Activated T-helper 9 cell treated with anti-CD3 and anti-CD28 coated beads, Interleukin-2, amount 50 U/mL, for 16 hours (primary cell): ENCODE measurements around the gene APBA3.
A peak's percentile ranks its signal among the peaks of the same experiment; 100 is the strongest.

ENCODE experiments used
- DNase-seq: peaks from one replicate; pipeline ENCODE4 v3.0.0-alpha.2; 2020; ENCODE audit warnings: low read depth

APBA3 gene

GRCh38 chr19:3785938-3786824, 24.7 kb upstream of the APBA3 start, which contains the start of gene MATK:
TSS of gene MATK (minus strand) at chr19:3786381. CDS start at chr19:3785135, 1,246 bp downstream.
- no peak for DNase-seq

GRCh38 chr19:3785451-3785937, 24.0 kb upstream of the APBA3 start:
- DNase-seq, result no peak

DNA sequence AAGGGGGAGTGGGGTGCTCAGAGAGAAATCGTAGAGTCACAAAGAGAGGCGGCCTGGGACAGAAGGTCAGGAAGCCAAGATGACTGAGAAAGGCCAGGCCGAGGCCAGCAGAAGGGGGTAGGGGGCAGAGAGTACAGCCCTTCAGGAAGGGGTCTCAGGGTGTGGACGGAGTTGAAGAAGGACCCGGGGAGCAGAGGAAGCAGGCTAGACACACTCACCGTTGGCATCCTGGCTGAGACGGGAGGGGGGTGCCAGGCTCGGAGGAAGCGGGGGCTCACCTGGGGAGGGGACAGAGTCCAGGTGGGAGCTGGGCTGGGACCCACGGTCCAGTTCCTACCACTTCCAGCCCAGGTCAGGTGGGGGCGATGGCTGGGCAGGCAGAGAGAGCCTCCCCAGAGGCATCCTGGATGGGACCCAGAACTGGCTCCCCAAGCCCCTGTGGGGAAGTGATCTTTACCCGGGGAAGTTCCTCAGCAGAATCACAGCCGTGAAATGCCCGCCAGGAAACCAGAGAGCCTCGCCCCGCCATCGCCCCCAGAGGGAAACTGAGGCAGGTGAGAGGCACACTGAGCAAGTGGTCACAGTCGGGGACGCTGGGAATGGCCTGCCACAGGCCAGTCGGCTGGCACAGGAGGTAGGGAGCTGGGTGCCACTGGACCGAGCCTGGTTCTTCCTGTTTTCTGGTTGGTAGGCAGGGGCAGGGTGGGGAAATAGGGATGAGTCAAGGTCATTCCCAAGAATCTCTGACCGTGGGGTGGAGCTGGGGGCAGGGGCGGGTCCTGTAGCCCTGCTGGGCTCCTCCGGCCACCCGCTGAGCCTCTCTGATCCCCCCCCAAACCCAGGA, 23.3 kb upstream of the APBA3 start:
- no peak for DNase-seq

- peak; percentile 20 for DNase-seq
Measured at GRCh38 chr19:3783660-3784584, 22.4 kb upstream of the APBA3 start.

DNA sequence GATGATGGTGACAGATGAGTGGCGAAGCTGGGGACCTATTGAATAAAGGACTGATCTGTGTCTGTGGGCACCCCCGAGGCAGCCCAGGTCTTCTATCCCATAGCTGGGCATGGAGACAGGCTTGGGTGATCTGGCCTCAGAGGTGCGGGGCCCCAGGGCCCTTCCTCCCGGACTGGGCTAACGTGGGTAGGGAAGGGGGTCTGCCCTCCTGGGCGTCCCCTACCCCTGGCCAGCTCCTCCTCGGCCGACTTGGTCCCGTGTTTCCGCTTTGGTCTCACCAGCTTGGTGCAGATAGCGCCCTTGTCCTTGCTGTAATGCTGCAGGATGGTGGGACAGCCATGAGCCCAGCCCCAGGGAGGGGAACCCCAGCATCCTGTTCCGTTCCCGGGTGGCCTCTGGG, 21.4 kb upstream of the APBA3 start:
- no peak for DNase-seq

GRCh38 chr19:3782330-3782729, 20.8 kb upstream of the APBA3 start:
- no peak for DNase-seq

DNA sequence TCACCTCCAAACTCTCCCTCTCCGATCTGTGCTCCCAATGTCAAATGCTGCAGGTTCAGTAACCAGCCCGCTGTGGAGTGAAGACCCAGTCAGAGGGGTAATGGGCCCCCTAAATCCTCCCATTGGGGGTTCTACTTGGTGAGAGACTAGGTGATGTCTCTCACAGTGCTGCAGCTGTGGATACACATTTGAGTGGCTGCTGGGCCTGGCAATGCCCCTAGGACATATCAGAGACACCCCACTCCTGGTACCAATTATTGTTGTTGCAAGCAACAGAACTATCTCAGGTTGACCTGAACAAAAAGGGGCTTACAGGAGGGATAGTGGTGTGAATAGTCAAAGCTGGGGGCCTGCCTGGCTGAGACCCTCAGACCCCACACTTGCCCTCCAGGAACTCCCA, 20.1 kb upstream of the APBA3 start:
- no peak for DNase-seq

DNA sequence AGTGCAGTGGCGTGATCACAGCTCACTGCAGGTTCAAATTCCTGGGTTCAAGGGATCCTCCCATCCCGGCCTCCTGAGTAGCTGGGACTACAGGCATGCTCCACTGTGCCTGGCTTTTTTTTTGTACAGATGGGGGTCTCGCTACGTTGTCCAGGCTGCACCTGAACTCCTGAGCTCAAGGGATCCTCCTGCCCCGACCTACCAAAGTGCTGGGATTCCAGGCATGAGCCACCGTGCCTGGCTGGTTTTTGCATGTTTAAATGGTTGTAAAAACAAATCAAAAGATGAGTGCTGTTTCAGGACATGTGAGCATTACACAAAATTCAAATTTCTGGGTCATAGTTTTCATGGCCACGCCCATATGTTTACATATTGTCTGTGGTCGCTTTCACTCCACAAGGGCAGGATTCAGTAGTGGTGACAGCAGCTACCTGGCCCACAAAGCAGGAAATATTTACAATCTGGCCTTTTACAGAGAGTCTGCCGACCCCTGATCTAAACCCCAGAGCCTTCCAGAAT, 19.4 kb upstream of the APBA3 start:
- DNase-seq, result no peak

GRCh38 chr19:3778899-3779723, 17.6 kb upstream of the APBA3 start:
- DNase-seq, result no peak

GRCh38 chr19:3778104-3778867, 16.8 kb upstream of the APBA3 start:
- no peak for DNase-seq

DNA sequence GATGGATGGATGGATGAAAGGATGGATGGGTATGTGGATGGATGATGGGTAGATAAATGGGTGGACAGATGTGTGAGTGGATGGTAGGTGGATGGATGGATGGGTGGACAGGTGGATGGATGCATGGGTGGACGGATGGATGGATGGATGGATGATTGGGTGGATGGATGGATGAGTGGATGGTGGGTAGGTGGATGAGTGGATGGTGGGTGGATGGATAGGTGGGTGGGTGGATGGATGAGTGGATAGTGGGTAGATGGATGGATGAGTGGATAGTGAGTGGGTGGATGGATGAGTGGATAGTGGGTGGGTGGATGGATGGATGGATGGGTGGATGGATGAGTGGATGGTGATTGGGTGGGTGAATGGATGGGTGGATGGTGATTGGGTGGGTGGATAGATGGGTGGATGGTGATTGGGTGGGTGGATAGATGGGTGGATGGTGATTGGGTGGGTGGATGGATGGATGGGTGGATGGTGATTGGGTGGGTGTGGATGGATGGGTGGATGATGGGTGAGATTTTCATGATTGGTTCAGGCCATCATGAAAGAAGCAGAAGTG, 15.1 kb upstream of the APBA3 start:
- no peak for DNase-seq

- no peak for DNase-seq
Measured at GRCh38 chr19:3775831-3776230, 14.3 kb upstream of the APBA3 start.

DNA sequence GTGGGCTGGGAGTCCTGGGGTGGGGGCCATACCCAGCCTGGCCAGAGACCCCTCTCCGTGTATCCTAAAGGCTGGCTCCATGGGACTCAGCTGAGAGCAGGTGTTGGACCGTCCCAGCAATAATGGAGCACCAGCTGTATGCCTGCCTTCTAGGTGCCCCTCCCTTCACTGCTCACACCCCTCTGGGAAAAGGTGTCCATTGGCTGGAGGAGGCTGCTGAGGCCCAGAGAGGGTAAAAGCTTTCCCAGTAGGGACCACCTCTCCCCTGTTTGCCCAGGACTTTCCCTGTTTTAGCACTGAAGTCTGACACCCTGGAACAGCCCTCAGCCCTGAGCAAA, 13.9 kb upstream of the APBA3 start:
- no peak for DNase-seq

- DNase-seq, result no peak
Measured at GRCh38 chr19:3774621-3775373, 13.3 kb upstream of the APBA3 start.

DNA sequence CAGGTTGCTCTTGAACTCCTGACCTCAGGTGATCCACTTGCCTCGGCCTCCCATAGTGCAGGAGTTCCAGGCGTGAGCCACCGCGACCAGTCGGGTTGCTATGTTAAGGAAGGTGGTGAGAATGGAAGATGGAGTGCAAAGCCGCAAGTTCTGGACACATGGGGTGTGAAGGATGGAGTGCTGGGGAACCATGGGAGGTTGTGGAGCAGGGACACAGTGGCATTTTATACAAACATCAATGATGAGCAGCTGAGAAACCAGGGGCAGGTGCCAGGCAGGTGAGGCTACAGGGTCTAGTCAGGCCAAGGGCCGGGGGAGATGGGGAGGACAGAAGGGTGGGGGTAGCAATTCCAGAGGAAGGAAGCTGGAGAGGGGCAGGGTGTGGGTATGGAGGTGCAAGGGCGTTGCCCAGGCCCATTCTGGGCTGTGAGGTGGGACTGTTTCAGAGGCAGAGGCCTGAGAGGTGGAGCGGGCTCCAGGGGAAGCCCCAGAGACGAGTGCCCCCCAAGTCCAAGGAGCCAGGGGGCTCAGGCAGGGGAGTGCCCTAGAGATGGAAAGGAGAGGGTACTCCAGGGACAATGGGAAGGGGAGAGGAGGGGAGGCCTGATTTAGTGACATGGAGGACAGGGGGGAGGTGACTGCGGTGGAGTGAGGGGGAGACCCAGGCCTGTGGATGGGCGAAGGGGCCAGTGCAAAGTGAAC, 12.5 kb upstream of the APBA3 start:
- no peak for DNase-seq

DNA sequence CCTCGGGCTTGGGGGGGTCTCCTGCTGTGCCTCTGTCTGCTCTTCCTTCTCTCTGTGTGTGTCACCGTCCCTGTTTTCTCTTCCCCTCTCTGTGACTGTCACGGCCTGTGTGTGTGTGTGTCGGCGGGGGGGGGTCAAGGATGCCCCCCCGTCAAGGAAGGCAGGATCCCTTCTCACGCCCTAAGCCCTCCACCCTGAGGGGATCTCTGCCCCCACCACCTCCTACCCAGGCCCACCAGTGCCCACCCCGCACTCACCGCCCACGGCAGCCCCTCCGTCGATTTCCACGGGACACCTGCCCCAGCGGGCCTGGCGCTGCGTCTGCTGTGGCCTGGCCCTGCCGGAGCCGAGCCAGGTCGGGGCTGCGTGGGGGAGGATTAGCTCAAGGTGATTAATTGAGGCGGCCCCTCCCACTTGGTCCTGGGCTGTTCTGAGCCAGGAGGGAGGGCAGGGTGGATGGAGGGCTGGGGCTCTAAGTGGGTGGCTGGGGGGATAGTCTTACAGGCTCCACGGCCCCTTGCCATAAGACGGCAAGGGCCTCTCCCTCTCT, 10.5 kb upstream of the APBA3 start, which contains the start of gene RAX2:
Gene RAX2, minus strand, starts transcription at position 323 of the 550 bp plus-strand sequence. CDS start 486 bp downstream, outside the sequence.
- DNase-seq, result no peak

DNA sequence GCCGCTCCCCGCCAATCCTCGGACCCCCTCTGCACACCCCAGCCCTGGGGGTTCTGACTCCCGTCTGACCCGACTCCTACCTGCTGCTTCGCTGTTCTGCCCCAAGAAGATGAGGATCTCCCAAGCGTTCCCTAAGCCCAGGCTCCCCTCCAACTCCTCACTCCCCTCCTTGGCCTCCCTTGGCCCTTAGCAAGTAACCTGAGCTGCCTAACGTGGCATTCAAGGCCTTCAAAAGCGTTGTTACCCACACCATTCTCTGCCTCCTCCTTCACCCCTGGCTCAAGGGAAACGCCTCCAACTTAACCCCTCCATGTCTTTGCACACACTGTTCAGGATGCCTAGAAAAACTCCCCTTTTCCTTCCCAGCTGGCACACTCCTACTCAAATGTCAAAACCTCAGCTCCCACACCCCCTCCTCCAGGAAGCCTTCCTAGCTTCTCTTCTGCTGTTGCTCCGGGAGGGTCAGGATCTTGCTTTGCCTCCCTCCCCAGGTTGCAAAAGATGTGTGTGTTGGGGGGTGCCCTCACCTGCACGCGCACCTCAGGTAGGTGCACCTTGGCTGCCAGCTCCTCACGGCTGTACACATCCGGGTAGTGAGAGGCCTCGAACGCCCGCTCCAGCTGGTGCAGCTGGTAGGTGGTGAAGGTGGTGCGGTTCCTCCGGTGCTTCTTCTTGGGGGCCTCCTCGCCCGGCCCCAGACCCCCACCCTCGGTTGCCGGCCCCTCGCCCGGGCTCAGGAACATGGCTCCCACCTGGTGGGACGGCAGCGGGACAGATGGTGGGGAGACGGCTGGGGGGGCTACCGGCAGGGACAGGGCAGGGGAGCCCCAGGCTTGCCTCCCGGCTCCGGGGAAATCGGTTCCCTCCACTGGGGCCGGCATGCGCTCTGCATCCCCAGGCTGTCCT, 9.8 kb upstream of the APBA3 start:
- DNase-seq, result no peak
